ENCODE data around the gene ZNF184.

GRCh38 chr6:27451660-27452390 is 21.1 kb downstream of the ZNF184 start:
- TF ChIP-seq CTCF (IDR thresholded peaks at IDR 0.05 in 4 of 5, conservative IDR thresholded peaks at IDR 0.05 in 1 of 5): no peak
- no peak for TF ChIP-seq POLR2A (IDR thresholded peaks at IDR 0.05)

All from gastrocnemius medialis (tissue), 4 donors.